HEK293 (cell line): ENCODE data around the gene PLXNA3.

Experiments
- CTCF ChIA-PET: fragments of 350-600 bp; formaldehyde crosslinking; extraction: SDS; loops from one replicate; lab custom pipeline; 2021; ENCODE audit warnings: antibody characterized with exemption; lab: Yijun Ruan, JAX
- POLR2A ChIA-PET: fragments of 300-600 bp; formaldehyde crosslinking; extraction: SDS; loops from one replicate; lab custom pipeline; 2020; ENCODE audit warnings: antibody characterized with exemption, inconsistent platforms; lab: Yijun Ruan, JAX
- H3K27ac ChIP-seq: fragments of 200-500 bp; sonication (Bioruptor generic); 2 replicates; pipeline ENCODE4 v1.5.1; 2014; ENCODE audit warnings: low read depth, low read length, control low read depth, inconsistent platforms; ENCODE audit errors: extremely low read depth
- H3K36me3 ChIP-seq, 2 experiments: fragments of 200-500 bp in 1 of 2; sonication (Bioruptor generic) in 1 of 2; 1 replicate in 1 of 2; 2 replicates in 1 of 2; pipeline ENCODE4 v1.5.1; 2014 to 2017; ENCODE audit warnings: inconsistent platforms in 2 of 2, low read length in 2 of 2; ENCODE audit not compliant: control insufficient read depth in 2 of 2, insufficient read depth in 1 of 2
- H3K4me1 ChIP-seq: fragments of 200-500 bp; sonication (Bioruptor generic); 2 replicates; pipeline ENCODE4 v1.5.1; 2014; ENCODE audit warnings: mild to moderate bottlenecking, low read length, inconsistent platforms; ENCODE audit not compliant: control insufficient read depth, insufficient read depth
- H3K4me3 ChIP-seq: 2 replicates; pipeline ENCODE4 v1.5.1; 2011; ENCODE audit warnings: low read depth, mild to moderate bottlenecking, control low read depth, low read length, moderate library complexity
- H3K9me3 ChIP-seq: fragments of 200-500 bp; sonication (Bioruptor generic); 2 replicates; pipeline ENCODE4 v1.5.1; 2014; ENCODE audit warnings: low read depth, low read length, inconsistent platforms; ENCODE audit not compliant: control insufficient read depth, insufficient read depth
- GFI1B ChIP-seq: fragments of 450-650 bp; formaldehyde crosslinking; IDR thresholded peaks from 2 replicates; pipeline ENCODE4 v1.5.1; 2016; ENCODE audit warnings: missing biosample characterization, missing genetic modification characterization
- GLIS2 ChIP-seq: fragments of 450-650 bp; formaldehyde crosslinking; IDR thresholded peaks from 2 replicates; pipeline ENCODE4 v1.5.1; 2016; ENCODE audit warnings: missing biosample characterization, missing genetic modification characterization
- KLF1 ChIP-seq: fragments of 450-650 bp; formaldehyde crosslinking; IDR thresholded peaks from 2 replicates; pipeline ENCODE4 v1.5.1; 2016; ENCODE audit warnings: missing biosample characterization, missing genetic modification characterization
- KLF16 ChIP-seq: fragments of 450-650 bp; formaldehyde crosslinking; IDR thresholded peaks from 2 replicates; pipeline ENCODE4 v1.5.1; 2017; ENCODE audit warnings: missing biosample characterization, missing genetic modification characterization
- KLF9 ChIP-seq: fragments of 450-650 bp; formaldehyde crosslinking; IDR thresholded peaks from 2 replicates; pipeline ENCODE4 v1.5.1; 2016; ENCODE audit warnings: missing biosample characterization, missing genetic modification characterization, low read depth
- PBX3 ChIP-seq: sonication (generic); formaldehyde crosslinking; IDR thresholded peaks from 2 replicates; pipeline ENCODE4 v1.8.1; 2022; ENCODE audit warnings: mild to moderate bottlenecking, moderate library complexity, missing genetic modification reagents
- PRDM1 ChIP-seq: fragments of 450-650 bp; formaldehyde crosslinking; IDR thresholded peaks from 2 replicates; pipeline ENCODE4; 2016; ENCODE audit warnings: missing biosample characterization, missing genetic modification characterization
- PRDM2 ChIP-seq: fragments of 450-650 bp; formaldehyde crosslinking; IDR thresholded peaks from 2 replicates; pipeline ENCODE4 v1.5.1; 2016; ENCODE audit warnings: missing biosample characterization, missing genetic modification characterization, borderline replicate concordance
- PRDM4 ChIP-seq: fragments of 450-650 bp; formaldehyde crosslinking; IDR thresholded peaks from 2 replicates; pipeline ENCODE4 v1.5.1; 2017; ENCODE audit warnings: missing biosample characterization, missing genetic modification characterization
- SALL2 ChIP-seq: fragments of 450-650 bp; formaldehyde crosslinking; IDR thresholded peaks from 2 replicates; pipeline ENCODE4 v1.5.0; 2017; ENCODE audit warnings: missing biosample characterization, mild to moderate bottlenecking, missing genetic modification characterization, borderline replicate concordance
- SP3 ChIP-seq: fragments of 450-650 bp; formaldehyde crosslinking; IDR thresholded peaks from 2 replicates; pipeline ENCODE4 v1.5.1; 2016; ENCODE audit warnings: missing biosample characterization, missing genetic modification characterization
- ZNF132 ChIP-seq: fragments of 450-650 bp; formaldehyde crosslinking; IDR thresholded peaks from 2 replicates; pipeline ENCODE4 v1.5.1; 2017; ENCODE audit warnings: missing biosample characterization, missing genetic modification characterization, borderline replicate concordance
- ZNF146 ChIP-seq: fragments of 450-650 bp; formaldehyde crosslinking; IDR thresholded peaks from 2 replicates; pipeline ENCODE4 v1.5.1; 2016; ENCODE audit warnings: missing biosample characterization, missing genetic modification characterization
- ZNF19 ChIP-seq: fragments of 450-650 bp; formaldehyde crosslinking; IDR thresholded peaks from 2 replicates; pipeline ENCODE4; 2016; ENCODE audit warnings: missing biosample characterization, missing genetic modification characterization, low read depth
- ZNF2 ChIP-seq: fragments of 450-650 bp; formaldehyde crosslinking; IDR thresholded peaks from 2 replicates; pipeline ENCODE4 v1.5.1; 2016; ENCODE audit warnings: missing biosample characterization, missing genetic modification characterization
- ZNF24 ChIP-seq: fragments of 450-650 bp; formaldehyde crosslinking; IDR thresholded peaks from 2 replicates; pipeline ENCODE4 v1.5.1; 2016; ENCODE audit warnings: missing biosample characterization, missing genetic modification characterization
- ZNF350 ChIP-seq: fragments of 450-650 bp; formaldehyde crosslinking; IDR thresholded peaks from 2 replicates; pipeline ENCODE4 v1.5.0; 2017; ENCODE audit warnings: missing biosample characterization, mild to moderate bottlenecking, missing genetic modification characterization
- ZNF394 ChIP-seq: fragments of 450-650 bp; formaldehyde crosslinking; IDR thresholded peaks from 2 replicates; pipeline ENCODE4 v1.5.1; 2016; ENCODE audit warnings: missing biosample characterization, missing genetic modification characterization, mild to moderate bottlenecking, moderate library complexity, borderline replicate concordance
- ZNF521 ChIP-seq: fragments of 450-650 bp; formaldehyde crosslinking; IDR thresholded peaks from 2 replicates; pipeline ENCODE4 v1.5.1; 2017; ENCODE audit warnings: missing biosample characterization, mild to moderate bottlenecking, missing genetic modification characterization
- ZNF580 ChIP-seq: fragments of 450-650 bp; formaldehyde crosslinking; IDR thresholded peaks from 2 replicates; pipeline ENCODE4 v1.5.1; 2016; ENCODE audit warnings: missing biosample characterization, missing genetic modification characterization
- ZNF596 ChIP-seq: fragments of 450-650 bp; IDR thresholded peaks from 2 replicates; pipeline ENCODE4 v1.5.0; 2018; ENCODE audit warnings: missing biosample characterization, mild to moderate bottlenecking, missing genetic modification characterization, moderate library complexity
- ZNF610 ChIP-seq: fragments of 450-650 bp; formaldehyde crosslinking; IDR thresholded peaks from 2 replicates; pipeline ENCODE4 v1.5.1; 2016; ENCODE audit warnings: missing biosample characterization, missing genetic modification characterization, borderline replicate concordance
- ZNF660 ChIP-seq: fragments of 450-650 bp; IDR thresholded peaks from 2 replicates; pipeline ENCODE4 v1.5.1; 2018; ENCODE audit warnings: missing biosample characterization, mild to moderate bottlenecking, missing genetic modification characterization
- ZNF830 ChIP-seq: fragments of 450-650 bp; IDR thresholded peaks from 2 replicates; pipeline ENCODE4 v1.5.0; 2018; ENCODE audit warnings: missing biosample characterization, missing genetic modification characterization, low read depth, mild to moderate bottlenecking, moderate library complexity
- ZSCAN30 ChIP-seq: fragments of 450-650 bp; IDR thresholded peaks from 2 replicates; pipeline ENCODE4 v1.5.1; 2018; ENCODE audit warnings: missing biosample characterization, mild to moderate bottlenecking, missing genetic modification characterization, moderate library complexity
- ZSCAN4 ChIP-seq: fragments of 450-650 bp; formaldehyde crosslinking; IDR thresholded peaks from 2 replicates; pipeline ENCODE4 v1.5.1; 2017; ENCODE audit warnings: missing biosample characterization, missing genetic modification characterization

The PLXNA3 gene

GRCh38 chrX:154515966-154516655 lies 58.0 kb downstream of the PLXNA3 start, which contains the start of gene FAM3A:
TSS of gene FAM3A (minus strand) at chrX:154516232. CDS start at chrX:154515772, 460 bp downstream.
- POLR2A ChIA-PET, result interaction anchor here (0.6 to 3.1 kb wide), 6 partner anchors 11 to 145 kb away, joined by 3 to 35 read pairs (median 3); partner anchors contain the start of genes SLC10A3 and UBL4A
- H3K9me3 ChIP-seq, result no peaks in the 10 kb centered on the region
- H3K27ac ChIP-seq, result peak within 1 kb of the TSS; percentile 77
- H3K4me3 ChIP-seq, result peak within 1 kb of the TSS; percentile 71
- CTCF ChIA-PET, result interaction anchor here (0.5 to 0.8 kb wide), 5 partner anchors 11 to 78 kb away, joined by 3 to 5 read pairs (median 4); no protein-coding TSS in a partner anchor
- peaks cover 3% of the 10 kb centered on the region; the same call in 1 of the 2 replicates for H3K4me1 ChIP-seq
- peaks cover 0 to 12% of the 10 kb centered on the region in 2 experiments; a peak in 2 of 3 replicates for H3K36me3 ChIP-seq
- TF ChIP-seq ZSCAN4 (tag by site-specific recombination) (no peak), ZNF660 (0 out of 2 replicates have a peak, but pooled peaks have one; percentile 34), GFI1B (tag by site-specific recombination) (no peak), ZNF19 (tag by site-specific recombination) (no peak), KLF9 (tag by site-specific recombination) (peak; percentile 46), PBX3 (CRISPR knock-in tag) (peak; percentile 68; the same call in 1 of the 2 replicates), ZNF521 (tag by site-specific recombination) (no peak), ZNF132 (tag by site-specific recombination) (no peak), ZNF580 (0 out of 2 replicates have a peak, but pooled peaks have one; percentile 19), PRDM4 (tag by site-specific recombination) (0 out of 2 replicates have a peak, but pooled peaks have one; percentile 15), PRDM1 (tag by site-specific recombination) (no peak), ZNF146 (tag by site-specific recombination) (no peak), ZNF350 (tag by site-specific recombination) (no peak), ZNF610 (tag by site-specific recombination) (no peak), GLIS2 (tag by site-specific recombination) (peak; percentile 45), KLF1 (tag by site-specific recombination) (no peak), ZNF2 (tag by site-specific recombination) (no peak), SP3 (tag by site-specific recombination) (peak; percentile 87), ZSCAN30 (tag by site-specific recombination) (peak; percentile 74), ZNF596 (no peak), SALL2 (tag by site-specific recombination) (no peak), ZNF394 (tag by site-specific recombination) (no peak), KLF16 (tag by site-specific recombination) (no peak), PRDM2 (no peak), ZNF830 (no peak), ZNF24 (tag by site-specific recombination) (no peak)
